ENCODE measurements around the gene TXNL1. TPM values are rescaled to one million over a fixed set of nuclear protein-coding genes. Genes with fewer than 3 reads are reported as not detected.

The TXNL1 gene
- total and polyA plus RNA-seq, 2 of the 13 experiments (the other 11 are each of a cell fraction or from before 2014, with no cell fraction given), result 41.9 to 73.1 TPM

DNA sequence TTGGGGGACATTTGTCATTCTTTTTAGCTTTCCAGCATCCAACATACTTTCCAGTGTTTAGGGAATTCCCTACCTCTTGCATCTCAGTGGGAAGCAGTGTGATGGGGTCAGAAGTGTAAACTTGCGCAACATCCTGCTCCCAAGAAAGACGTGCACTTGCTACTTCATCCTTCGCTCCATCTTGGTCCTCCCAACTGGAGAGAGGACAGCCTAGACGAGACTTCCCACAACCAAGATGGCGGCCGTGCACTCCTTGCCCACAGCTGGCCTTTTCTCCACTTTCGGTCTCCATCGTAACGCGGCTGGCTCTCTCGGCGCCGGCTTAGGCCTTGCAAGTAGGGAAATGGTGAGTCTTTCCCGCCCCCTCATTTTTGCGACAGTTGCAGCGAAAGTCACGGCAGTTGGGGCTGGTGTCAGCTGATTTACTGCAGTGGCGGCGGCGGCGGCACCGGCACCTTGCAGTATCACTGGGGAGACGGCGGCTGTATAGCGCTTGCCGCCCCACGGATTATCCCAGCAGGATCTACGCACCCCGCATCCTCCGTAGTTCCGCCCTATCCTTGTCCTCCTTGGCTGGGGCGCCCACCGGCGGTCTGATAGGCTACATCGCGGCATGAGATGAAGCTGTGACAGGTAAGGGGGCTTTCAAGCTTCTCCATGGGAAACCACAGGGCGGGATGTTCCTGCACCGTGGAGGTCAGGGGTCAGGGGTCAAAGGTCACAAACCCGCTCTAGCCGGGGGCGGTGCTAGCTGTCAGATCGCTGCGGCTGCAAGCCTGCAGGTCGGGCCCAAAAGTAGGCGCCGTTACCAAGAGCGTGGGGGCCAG lies 12.8 kb upstream of the TXNL1 start, which contains the start of gene WDR7 (continued):
- TF ChIP-seq, protein P1, sequence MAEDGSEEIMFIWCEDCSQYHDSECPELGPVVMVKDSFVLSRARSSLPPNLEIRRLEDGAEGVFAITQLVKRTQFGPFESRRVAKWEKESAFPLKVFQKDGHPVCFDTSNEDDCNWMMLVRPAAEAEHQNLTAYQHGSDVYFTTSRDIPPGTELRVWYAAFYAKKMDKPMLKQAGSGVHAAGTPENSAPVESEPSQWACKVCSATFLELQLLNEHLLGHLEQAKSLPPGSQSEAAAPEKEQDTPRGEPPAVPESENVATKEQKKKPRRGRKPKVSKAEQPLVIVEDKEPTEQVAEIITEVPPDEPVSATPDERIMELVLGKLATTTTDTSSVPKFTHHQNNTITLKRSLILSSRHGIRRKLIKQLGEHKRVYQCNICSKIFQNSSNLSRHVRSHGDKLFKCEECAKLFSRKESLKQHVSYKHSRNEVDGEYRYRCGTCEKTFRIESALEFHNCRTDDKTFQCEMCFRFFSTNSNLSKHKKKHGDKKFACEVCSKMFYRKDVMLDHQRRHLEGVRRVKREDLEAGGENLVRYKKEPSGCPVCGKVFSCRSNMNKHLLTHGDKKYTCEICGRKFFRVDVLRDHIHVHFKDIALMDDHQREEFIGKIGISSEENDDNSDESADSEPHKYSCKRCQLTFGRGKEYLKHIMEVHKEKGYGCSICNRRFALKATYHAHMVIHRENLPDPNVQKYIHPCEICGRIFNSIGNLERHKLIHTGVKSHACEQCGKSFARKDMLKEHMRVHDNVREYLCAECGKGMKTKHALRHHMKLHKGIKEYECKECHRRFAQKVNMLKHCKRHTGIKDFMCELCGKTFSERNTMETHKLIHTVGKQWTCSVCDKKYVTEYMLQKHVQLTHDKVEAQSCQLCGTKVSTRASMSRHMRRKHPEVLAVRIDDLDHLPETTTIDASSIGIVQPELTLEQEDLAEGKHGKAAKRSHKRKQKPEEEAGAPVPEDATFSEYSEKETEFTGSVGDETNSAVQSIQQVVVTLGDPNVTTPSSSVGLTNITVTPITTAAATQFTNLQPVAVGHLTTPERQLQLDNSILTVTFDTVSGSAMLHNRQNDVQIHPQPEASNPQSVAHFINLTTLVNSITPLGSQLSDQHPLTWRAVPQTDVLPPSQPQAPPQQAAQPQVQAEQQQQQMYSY (CRISPR knock-in tag; IDR thresholded peaks at IDR 0.05), result no peak
- no peak for TF ChIP-seq ZNF570 (CRISPR knock-in tag; IDR thresholded peaks at IDR 0.05; ENCODE audit: borderline replicate concordance)
- TF ChIP-seq NCOA5 (CRISPR knock-in tag; IDR thresholded peaks at IDR 0.05), result no peak
- peak; percentile 72 for TF ChIP-seq TFE3 (CRISPR knock-in tag; IDR thresholded peaks at IDR 0.05)
- no peak for TF ChIP-seq ZNF17 (CRISPR knock-in tag; IDR thresholded peaks at IDR 0.05)
- TF ChIP-seq ZHX1 (CRISPR knock-in tag; IDR thresholded peaks at IDR 0.05; ENCODE audit: low read depth), result peak; percentile 55; the same call in 1 of the 2 replicates
- peak; percentile 78 for TF ChIP-seq E2F1 (CRISPR knock-in tag; IDR thresholded peaks at IDR 0.05)
- 0 out of 2 replicates have a peak, but pooled peaks have one; percentile 71 for TF ChIP-seq MZF1 (CRISPR knock-in tag; IDR thresholded peaks at IDR 0.05; ENCODE audit: borderline replicate concordance)
- TF ChIP-seq ZFP1 (CRISPR knock-in tag; IDR thresholded peaks at IDR 0.05), result 0 out of 2 replicates have a peak, but pooled peaks have one; percentile 21
- no peak for TF ChIP-seq ZNF496 (CRISPR knock-in tag; IDR thresholded peaks at IDR 0.05; ENCODE audit: insufficient replicate concordance)
- no peak for TF ChIP-seq ZNF879 (CRISPR knock-in tag; IDR thresholded peaks at IDR 0.05)
- TF ChIP-seq ZNF709 (CRISPR knock-in tag; IDR thresholded peaks at IDR 0.05), result peak; percentile 23; the same call in 1 of the 2 replicates
- TF ChIP-seq ZNF775 (CRISPR knock-in tag; IDR thresholded peaks at IDR 0.05; ENCODE audit: borderline replicate concordance), result no peak
- TF ChIP-seq RARG (CRISPR knock-in tag; IDR thresholded peaks at IDR 0.05; ENCODE audit: low read depth), result no peak
- no peak for TF ChIP-seq DPF2 (CRISPR knock-in tag; IDR thresholded peaks at IDR 0.05; ENCODE audit: borderline replicate concordance, low read depth)
- TF ChIP-seq TCF12 (IDR thresholded peaks at IDR 0.05), result no peak
- TF ChIP-seq TCF12 (CRISPR knock-in tag; IDR thresholded peaks at IDR 0.05), result no peak
- TF ChIP-seq KMT2B (CRISPR knock-in tag; IDR thresholded peaks at IDR 0.05), result peak; percentile 98
- no peak for TF ChIP-seq ZNF572 (CRISPR knock-in tag; IDR thresholded peaks at IDR 0.05)
- TF ChIP-seq KLF13 (CRISPR knock-in tag; IDR thresholded peaks at IDR 0.05), result no peak
- peak; percentile 44; the same call in 1 of the 2 replicates for TF ChIP-seq GATAD2A (CRISPR knock-in tag; IDR thresholded peaks at IDR 0.05)
- TF ChIP-seq HHEX (CRISPR knock-in tag; IDR thresholded peaks at IDR 0.05), result no peak

Data from HepG2 (cell line).